B cell (primary cell): ENCODE measurements around the gene CADPS.

Experiments used
- EZH2 ChIP-seq: IDR thresholded peaks from 2 replicates; pipeline ENCODE4 v1.6.1; 2012; ENCODE audit warnings: borderline replicate concordance, low read depth, mild to moderate bottlenecking, moderate library complexity, low read length; ENCODE audit not compliant: insufficient read depth, poor library complexity, severe bottlenecking
- TF ChIP-seq, protein P1 (sequence below): fragments of 200-600 bp; IDR thresholded peaks from one replicate; pipeline ENCODE4 v1.8.0; 2022; ENCODE audit warnings: antibody characterized with exemption, mild to moderate bottlenecking

DNA sequence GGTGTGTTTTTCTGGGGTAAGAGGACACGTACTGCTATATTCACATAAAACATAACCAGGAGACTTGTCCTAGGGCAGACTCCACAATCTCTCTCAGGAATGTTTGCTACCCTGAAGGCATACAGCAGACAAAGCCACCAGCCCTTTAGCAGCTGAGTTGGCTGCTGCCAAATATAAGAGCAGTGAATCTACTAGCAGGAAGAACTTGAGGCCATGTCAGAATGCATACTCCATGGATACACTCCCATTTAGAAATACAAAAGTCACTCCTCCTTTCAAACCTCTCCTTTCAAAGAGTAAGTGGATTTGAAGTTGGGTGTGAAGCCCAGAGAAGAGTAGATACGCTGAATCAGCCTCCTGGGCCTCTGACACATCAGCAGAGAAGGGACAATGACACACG, 94.1 kb downstream of the CADPS start:
- TF ChIP-seq, protein P1, sequence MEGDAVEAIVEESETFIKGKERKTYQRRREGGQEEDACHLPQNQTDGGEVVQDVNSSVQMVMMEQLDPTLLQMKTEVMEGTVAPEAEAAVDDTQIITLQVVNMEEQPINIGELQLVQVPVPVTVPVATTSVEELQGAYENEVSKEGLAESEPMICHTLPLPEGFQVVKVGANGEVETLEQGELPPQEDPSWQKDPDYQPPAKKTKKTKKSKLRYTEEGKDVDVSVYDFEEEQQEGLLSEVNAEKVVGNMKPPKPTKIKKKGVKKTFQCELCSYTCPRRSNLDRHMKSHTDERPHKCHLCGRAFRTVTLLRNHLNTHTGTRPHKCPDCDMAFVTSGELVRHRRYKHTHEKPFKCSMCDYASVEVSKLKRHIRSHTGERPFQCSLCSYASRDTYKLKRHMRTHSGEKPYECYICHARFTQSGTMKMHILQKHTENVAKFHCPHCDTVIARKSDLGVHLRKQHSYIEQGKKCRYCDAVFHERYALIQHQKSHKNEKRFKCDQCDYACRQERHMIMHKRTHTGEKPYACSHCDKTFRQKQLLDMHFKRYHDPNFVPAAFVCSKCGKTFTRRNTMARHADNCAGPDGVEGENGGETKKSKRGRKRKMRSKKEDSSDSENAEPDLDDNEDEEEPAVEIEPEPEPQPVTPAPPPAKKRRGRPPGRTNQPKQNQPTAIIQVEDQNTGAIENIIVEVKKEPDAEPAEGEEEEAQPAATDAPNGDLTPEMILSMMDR = no peak
- no peak for TF ChIP-seq EZH2
